GM10248 (cell line): Measurements from ENCODE around the gene TRIM15.
A peak's percentile ranks its signal among the peaks of the same experiment; 100 is the strongest.

ENCODE experiments used
- CTCF ChIA-PET: fragments of 300-600 bp; sonication (Branson Sonifier 250); formaldehyde crosslinking; extraction: SDS; loops from one replicate; lab custom pipeline; 2021; ENCODE audit warnings: antibody characterized with exemption; lab: Yijun Ruan, JAX
- POLR2A ChIA-PET: fragments of 350-650 bp; sonication (Branson Sonifier 250); formaldehyde crosslinking; extraction: SDS; loops from one replicate; lab custom pipeline; 2020; ENCODE audit warnings: antibody characterized with exemption; lab: Yijun Ruan, JAX
- DNase-seq: peaks from one replicate; pipeline ENCODE4 v3.0.0; 2012; ENCODE audit errors: extremely low spot score
- TF ChIP-seq, protein P1 (sequence below): IDR thresholded peaks from 2 replicates; pipeline ENCODE4 v1.5.1; 2012; ENCODE audit warnings: mild to moderate bottlenecking, low read depth; ENCODE audit errors: extremely low read depth, missing control alignments, control extremely low read depth

The TRIM15 gene

DNA sequence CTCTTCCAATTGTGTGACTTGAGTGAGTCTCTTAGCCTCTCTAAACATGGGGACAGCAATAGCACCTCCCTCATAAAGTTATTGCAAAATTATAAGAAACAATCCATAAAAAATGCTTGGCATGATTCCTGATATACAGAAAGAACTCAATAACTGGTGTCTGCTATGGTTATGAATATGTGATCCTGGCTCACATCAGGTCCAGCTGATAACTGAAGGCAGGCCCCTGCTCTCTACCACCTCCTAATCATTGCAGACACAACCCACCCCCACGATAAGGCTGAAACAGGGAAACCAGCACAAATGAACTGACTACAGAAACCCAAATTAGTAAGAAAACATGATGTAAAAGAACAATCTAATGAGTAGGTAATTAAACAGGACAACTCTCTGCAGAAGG lies 5.4 kb downstream of the TRIM15 start:
- ChIA-PET POLR2A (no interaction called here), CTCF (interaction anchor here (0.7 to 3.3 kb wide), 6 partner anchors 11 to 67 kb away, joined by 3 to 17 read pairs (median 6); no protein-coding TSS in a partner anchor)
- TF ChIP-seq, protein P1, sequence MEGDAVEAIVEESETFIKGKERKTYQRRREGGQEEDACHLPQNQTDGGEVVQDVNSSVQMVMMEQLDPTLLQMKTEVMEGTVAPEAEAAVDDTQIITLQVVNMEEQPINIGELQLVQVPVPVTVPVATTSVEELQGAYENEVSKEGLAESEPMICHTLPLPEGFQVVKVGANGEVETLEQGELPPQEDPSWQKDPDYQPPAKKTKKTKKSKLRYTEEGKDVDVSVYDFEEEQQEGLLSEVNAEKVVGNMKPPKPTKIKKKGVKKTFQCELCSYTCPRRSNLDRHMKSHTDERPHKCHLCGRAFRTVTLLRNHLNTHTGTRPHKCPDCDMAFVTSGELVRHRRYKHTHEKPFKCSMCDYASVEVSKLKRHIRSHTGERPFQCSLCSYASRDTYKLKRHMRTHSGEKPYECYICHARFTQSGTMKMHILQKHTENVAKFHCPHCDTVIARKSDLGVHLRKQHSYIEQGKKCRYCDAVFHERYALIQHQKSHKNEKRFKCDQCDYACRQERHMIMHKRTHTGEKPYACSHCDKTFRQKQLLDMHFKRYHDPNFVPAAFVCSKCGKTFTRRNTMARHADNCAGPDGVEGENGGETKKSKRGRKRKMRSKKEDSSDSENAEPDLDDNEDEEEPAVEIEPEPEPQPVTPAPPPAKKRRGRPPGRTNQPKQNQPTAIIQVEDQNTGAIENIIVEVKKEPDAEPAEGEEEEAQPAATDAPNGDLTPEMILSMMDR, result no peak
- DNase-seq, result no peak

DNA sequence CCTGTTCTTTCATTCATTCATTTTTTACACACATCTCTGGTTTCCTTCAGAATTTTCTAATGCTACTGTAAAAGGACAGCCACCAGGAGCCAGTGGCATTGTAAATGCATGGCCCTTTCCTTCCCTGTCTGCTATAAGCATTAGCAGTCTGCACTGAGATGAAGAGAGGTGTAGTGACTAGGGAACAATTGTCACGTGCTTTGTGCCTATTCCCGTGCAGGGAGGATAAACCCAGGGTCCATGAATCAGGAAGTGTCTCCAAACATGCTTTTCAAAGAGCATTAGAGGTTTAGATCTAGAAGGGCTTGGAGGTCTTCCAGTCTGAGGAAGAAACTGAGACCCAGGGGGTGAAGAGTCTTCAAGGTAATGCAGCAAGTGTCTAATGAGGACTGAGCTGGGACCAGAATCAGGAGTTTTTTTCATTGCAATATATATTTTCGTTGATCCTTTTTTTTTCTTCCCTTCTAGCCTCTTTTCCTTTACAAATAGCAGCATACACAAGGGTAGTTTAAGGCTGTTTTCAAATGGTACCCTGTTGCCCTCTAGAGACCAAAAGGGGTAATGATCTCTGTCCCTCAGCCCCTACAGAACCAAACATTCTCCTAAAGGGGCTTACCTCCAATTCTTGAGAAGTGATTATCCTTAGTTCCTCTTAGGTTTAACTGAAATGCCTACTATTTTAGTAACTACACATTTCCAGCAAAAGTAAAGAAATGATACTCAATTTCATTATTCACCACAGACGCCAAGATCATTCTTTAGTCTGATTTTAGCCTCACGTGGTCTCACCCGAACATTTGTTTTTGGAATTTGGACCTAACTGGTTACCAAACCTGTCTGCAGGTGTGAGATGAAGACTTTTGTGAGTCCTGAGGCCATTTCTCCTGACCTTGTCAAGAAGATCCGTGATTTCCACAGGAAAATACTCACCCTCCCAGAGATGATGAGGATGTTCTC lies 6.6 kb downstream of the TRIM15 start:
- POLR2A ChIA-PET, result no interaction called here
- peak; percentile 66 for DNase-seq
- CTCF ChIA-PET, result interaction anchor here (1.1 to 1.8 kb wide), 3 partner anchors 24 to 68 kb away, joined by 3 to 10 read pairs (median 3); no protein-coding TSS in a partner anchor
- TF ChIP-seq, protein P1, result peak; percentile 64

DNA sequence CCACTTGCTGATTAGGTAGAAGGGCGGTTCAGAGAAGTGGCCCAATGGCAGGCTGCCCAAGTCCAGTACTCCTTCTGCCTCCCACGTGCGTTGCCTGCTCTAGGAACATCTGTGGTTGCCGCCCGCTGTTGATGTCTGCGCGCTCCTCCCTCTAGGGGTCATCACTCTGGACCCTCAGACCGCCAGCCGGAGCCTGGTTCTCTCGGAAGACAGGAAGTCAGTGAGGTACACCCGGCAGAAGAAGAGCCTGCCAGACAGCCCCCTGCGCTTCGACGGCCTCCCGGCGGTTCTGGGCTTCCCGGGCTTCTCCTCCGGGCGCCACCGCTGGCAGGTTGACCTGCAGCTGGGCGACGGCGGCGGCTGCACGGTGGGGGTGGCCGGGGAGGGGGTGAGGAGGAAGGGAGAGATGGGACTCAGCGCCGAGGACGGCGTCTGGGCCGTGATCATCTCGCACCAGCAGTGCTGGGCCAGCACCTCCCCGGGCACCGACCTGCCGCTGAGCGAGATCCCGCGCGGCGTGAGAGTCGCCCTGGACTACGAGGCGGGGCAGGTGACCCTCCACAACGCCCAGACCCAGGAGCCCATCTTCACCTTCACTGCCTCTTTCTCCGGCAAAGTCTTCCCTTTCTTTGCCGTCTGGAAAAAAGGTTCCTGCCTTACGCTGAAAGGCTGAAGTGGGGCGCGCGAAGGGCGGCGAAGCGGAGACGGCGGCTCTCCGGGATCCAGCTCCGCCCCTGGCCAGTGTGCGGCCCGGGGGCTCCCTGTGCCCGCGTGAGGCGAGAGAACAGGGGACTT lies 8.5 kb downstream of the TRIM15 start:
- CTCF ChIA-PET, result interaction anchor here (0.9 to 1.2 kb wide), 3 partner anchors 22 to 70 kb away, joined by 3 read pairs; no protein-coding TSS in a partner anchor
- no peak for DNase-seq
- POLR2A ChIA-PET, result no interaction called here
- TF ChIP-seq, protein P1, result no peak

DNA sequence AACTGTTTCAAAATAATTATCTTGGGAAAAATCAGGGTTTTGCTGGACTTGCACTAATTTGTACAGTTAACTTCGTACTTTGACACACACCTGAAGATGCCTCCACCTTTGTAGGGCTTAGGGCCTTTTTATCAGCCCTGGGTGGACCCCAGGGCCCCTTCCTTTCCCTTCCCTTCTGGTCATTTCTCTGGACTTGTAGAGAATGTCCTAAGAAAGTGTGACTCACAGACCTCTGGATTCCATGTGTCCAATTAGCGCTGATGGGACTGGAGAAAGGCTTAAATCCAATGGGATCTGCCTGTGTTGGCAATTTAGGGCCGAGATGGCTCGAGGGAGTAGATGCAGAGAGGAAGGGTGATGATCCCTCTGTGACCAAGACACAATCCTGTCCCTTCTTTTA lies 9.3 kb downstream of the TRIM15 start:
- no peak for DNase-seq
- CTCF ChIA-PET, result no interaction called here
- TF ChIP-seq, protein P1, result no peak
- POLR2A ChIA-PET, result no interaction called here

DNA sequence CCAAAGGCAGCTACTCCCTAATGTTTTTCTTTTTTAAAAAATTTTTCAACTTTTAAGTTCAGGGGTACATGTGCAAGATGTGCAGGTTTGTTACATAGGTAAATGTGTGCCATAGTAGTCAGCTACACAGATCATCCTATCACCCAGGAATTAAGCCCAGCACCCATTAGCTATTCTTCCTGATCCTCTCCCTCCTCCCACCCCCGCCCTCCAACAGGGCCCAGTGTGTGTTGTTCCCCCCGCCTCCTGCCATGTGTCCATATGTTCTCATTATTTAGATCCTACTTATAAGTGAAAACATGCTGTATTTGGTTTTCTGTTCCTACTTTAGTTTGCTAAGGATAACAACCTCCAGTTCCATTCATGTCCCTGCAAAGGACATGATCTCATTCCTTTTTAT lies 12.4 kb downstream of the TRIM15 start:
- ChIA-PET CTCF (interaction anchor here (0.6 to 1.9 kb wide), 4 partner anchors 10 to 72 kb away, joined by 3 to 6 read pairs (median 4); no protein-coding TSS in a partner anchor), POLR2A (no interaction called here)
- TF ChIP-seq, protein P1, result no peak
- no peak for DNase-seq

DNA sequence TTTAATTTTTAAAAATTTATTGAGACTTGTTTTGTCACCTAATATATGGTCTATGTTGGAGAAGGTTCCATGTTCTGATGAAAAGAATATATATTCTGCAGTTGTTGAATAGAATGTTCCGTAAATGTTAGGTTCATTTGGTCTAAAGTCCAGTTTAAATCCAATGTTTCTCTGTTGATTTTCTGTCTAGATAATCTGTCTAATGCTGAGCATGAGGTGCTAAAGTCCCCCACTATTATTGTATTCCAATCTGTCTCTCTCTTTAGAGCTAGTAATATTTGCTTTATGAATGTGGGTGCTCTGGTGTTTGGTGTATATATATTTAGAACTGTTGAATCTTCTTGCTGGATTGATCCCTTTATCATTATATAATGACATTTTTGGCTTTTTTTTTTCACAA lies 15.5 kb downstream of the TRIM15 start:
- ChIA-PET CTCF (interaction anchor here (0.9 to 2.9 kb wide), 2 partner anchors 12 to 47 kb away, joined by 4 to 10 read pairs; no protein-coding TSS in a partner anchor), POLR2A (no interaction called here)
- DNase-seq, result no peak
- TF ChIP-seq, protein P1, result no peak
